ENCODE measurements around the gene RDH5. TPM values are rescaled to one million over a fixed set of nuclear protein-coding genes. Genes with fewer than 3 reads are reported as not detected.
A peak's percentile ranks its signal among the peaks of the same experiment; 100 is the strongest.

RDH5 gene
- total and polyA plus RNA-seq, 2 of the 13 experiments (the other 11 are each of a cell fraction or from before 2014, with no cell fraction given): 2.6 to 5.7 TPM

- TF ChIP-seq ZNF253 (CRISPR knock-in tag; IDR thresholded peaks at IDR 0.05; ENCODE audit: borderline replicate concordance) (no peak), ZNF350 (CRISPR knock-in tag; IDR thresholded peaks at IDR 0.05; ENCODE audit: borderline replicate concordance, low read depth) (no peak), PRMT3 (CRISPR knock-in tag; IDR thresholded peaks at IDR 0.05; ENCODE audit: borderline replicate concordance, low read depth) (no peak), ZNF329 (CRISPR knock-in tag; IDR thresholded peaks at IDR 0.05; ENCODE audit: low read depth) (no peak), ZNF816 (CRISPR knock-in tag; IDR thresholded peaks at IDR 0.05; ENCODE audit: borderline replicate concordance) (no peak), MIER2 (CRISPR knock-in tag; IDR thresholded peaks at IDR 0.05) (no peak), GMEB1 (CRISPR knock-in tag; IDR thresholded peaks at IDR 0.05; ENCODE audit: borderline replicate concordance) (no peak), IRF2 (CRISPR knock-in tag; IDR thresholded peaks at IDR 0.05) (no peak), ZMYM2 (CRISPR knock-in tag; IDR thresholded peaks at IDR 0.05) (no peak), EZH2 (conservative IDR thresholded peaks at IDR 0.05; ENCODE audit: low read depth, low read length) (no peak)
These were observed 21.2 kb upstream of the RDH5 start (continued) for GRCh38 chr12:55698965-55699364.

- no TSS peak for BruUV-seq (replicated peaks)
- H3K4me3 ChIP-seq (replicated peaks in 1 of 3; ENCODE audit: insufficient read depth in 1 of 3, low read depth in 2 of 3, low read length in 3 of 3): peak overlapping the region in 1 of 3 experiments; percentile 9; a peak in 1 of 6 replicates
- DNase-seq (ENCODE audit: low spot score) (no peak), FAIRE-seq (no peak), ATAC-seq (peak; percentile 7; the same call in 2 of the 3 replicates)
- H2AFZ ChIP-seq (ENCODE audit: low read length): no peak overlapping the region
- H3K36me3 ChIP-seq (replicated peaks in 1 of 2; ENCODE audit: control insufficient read depth in 1 of 2, insufficient read depth in 2 of 2, low read length in 2 of 2): no peaks in the 10 kb centered on the region
- TF ChIP-seq SETDB1 (CRISPR knock-in tag; IDR thresholded peaks at IDR 0.05; ENCODE audit: borderline replicate concordance) (no peak), HNF4G (IDR thresholded peaks at IDR 0.05; ENCODE audit: borderline replicate concordance, low read depth, low read length) (0 out of 2 replicates have a peak, but pooled peaks have one; percentile 7), HNF4G (CRISPR knock-in tag; IDR thresholded peaks at IDR 0.05; ENCODE audit: borderline replicate concordance, low read depth) (no peak), HNF4A (CRISPR knock-in tag; IDR thresholded peaks at IDR 0.05) (peak; percentile 39)
- in situ Hi-C loops (cut with HindIII; ENCODE audit: extremely low pct_ligation_motif_present, low pct_unique_long_range_greater_than_20kb): no loop called here
- no peaks in the 10 kb centered on the region for H3K9me3 ChIP-seq (ENCODE audit: low read length)
- WGBS (ENCODE audit: low lambda C conversion rate): 4% methylated on average over 5 of the region's 5 CpGs
- CTCF ChIA-PET (ENCODE audit: low intra/inter-chr PET ratio, low total read pairs): no interaction called here
- H4K20me1 ChIP-seq (ENCODE audit: insufficient read depth, low read length): no peaks in the 10 kb centered on the region
- no peak overlapping the region for H3K27ac ChIP-seq (ENCODE audit: extremely low read length, insufficient read depth, low read length)
- peak overlapping the region; percentile 21; the same call in 1 of the 2 replicates for H3K4me2 ChIP-seq (ENCODE audit: low read depth, low read length)
- no peaks in the 10 kb centered on the region for H3K79me2 ChIP-seq (ENCODE audit: insufficient read depth, low read length)
- POLR2A ChIA-PET: interaction anchor here (2.1 kb wide), 1 partner anchor 18 kb away, joined by 5 read pairs; a partner anchor contains a TSS
- H3K9ac ChIP-seq (ENCODE audit: insufficient read depth, low read depth, low read length): no peak overlapping the region
- peaks cover 6 to 17% of the 10 kb centered on the region in 2 experiments; a peak in 3 of 5 replicates for H3K27me3 ChIP-seq (ENCODE audit: control insufficient read depth in 1 of 2, insufficient read depth in 2 of 2, low read length in 2 of 2)
- intact Hi-C loops (cut with micrococcal nuclease; ENCODE audit: unreplicated experiment): no loop called here
- peaks cover 84% of the 10 kb centered on the region for H3K4me1 ChIP-seq (ENCODE audit: insufficient read depth, low read length)
These were observed 20.6 kb upstream of the RDH5 start for GRCh38 chr12:55699471-55700055.
